CD4-positive, CD25-positive, alpha-beta regulatory T cell (primary cell): ENCODE data around the gene MCAT. TPM values are rescaled to one million over a fixed set of nuclear protein-coding genes. Genes with fewer than 3 reads are reported as not detected.

Experiments
- ATAC-seq, 2 donors: fragments of 150-1000 bp; cut with Tn5 transposase; one replicate each; pipeline ENCODE4 v1.10.0; 2021; ENCODE audit warnings: low read depth in 2 of 2, moderate number of reproducible peaks in 2 of 2, moderate library complexity in 1 of 2
- DNase-seq, 3 donors: peaks; one replicate each; pipeline versions ENCODE4 v3.0.0 to v3.0.0-alpha.2; 2012 to 2022; ENCODE audit warnings: mixed read lengths in 1 of 3
- H3K27ac ChIP-seq: one replicate; pipeline ENCODE4 v1.7.0; 2013; ENCODE audit warnings: mild to moderate bottlenecking, low read length; ENCODE audit not compliant: insufficient read depth, poor library complexity, severe bottlenecking
- H3K27me3 ChIP-seq: one replicate; pipeline ENCODE4 v1.7.0; 2013; ENCODE audit warnings: low read length; ENCODE audit not compliant: control insufficient read depth, insufficient read depth
- H3K36me3 ChIP-seq: one replicate; pipeline ENCODE4 v1.7.0; 2013; ENCODE audit warnings: mild to moderate bottlenecking, low read length, moderate library complexity; ENCODE audit not compliant: control insufficient read depth, insufficient read depth
- H3K4me1 ChIP-seq: 2 replicates; pipeline ENCODE4 v1.7.0; 2013; ENCODE audit warnings: mild to moderate bottlenecking, low read length; ENCODE audit not compliant: insufficient read depth, control insufficient read depth, poor library complexity, severe bottlenecking
- H3K4me3 ChIP-seq: one replicate; pipeline ENCODE4 v1.7.0; 2013; ENCODE audit warnings: low read depth, mild to moderate bottlenecking, low read length, moderate library complexity
- H3K9me3 ChIP-seq, 2 experiments: 1 replicate in 1 of 2; 2 replicates in 1 of 2; pipeline ENCODE4 v1.7.0; 2013; ENCODE audit warnings: low read length in 2 of 2, mild to moderate bottlenecking in 1 of 2, moderate library complexity in 1 of 2; ENCODE audit not compliant: control insufficient read depth in 2 of 2
- H3K27ac Mint-ChIP-seq, 3 donors: one replicate each; pipeline ENCODE4 v1.8.0; 2020 to 2022; ENCODE audit warnings: mild to moderate bottlenecking in 3 of 3, mixed read lengths in 3 of 3, moderate library complexity in 2 of 3
- H3K27me3 Mint-ChIP-seq: one replicate; pipeline ENCODE4 v1.8.0; 2022; ENCODE audit warnings: mild to moderate bottlenecking, mixed read lengths
- H3K36me3 Mint-ChIP-seq: one replicate; pipeline ENCODE4 v1.8.0; 2020; ENCODE audit warnings: mixed read lengths
- H3K4me1 Mint-ChIP-seq, 4 donors: one replicate each; pipeline ENCODE4 v1.8.0; 2020 to 2022; ENCODE audit warnings: mixed read lengths in 4 of 4, mild to moderate bottlenecking in 1 of 4
- H3K4me3 Mint-ChIP-seq, 4 donors: one replicate each; pipeline ENCODE4 v1.8.0; 2020 to 2022; ENCODE audit warnings: mild to moderate bottlenecking in 4 of 4, mixed read lengths in 4 of 4, moderate library complexity in 3 of 4
- H3K9me3 Mint-ChIP-seq, 7 donors: one replicate each; pipeline ENCODE4 v1.8.0; 2020 to 2022; ENCODE audit warnings: mixed read lengths in 7 of 7, mild to moderate bottlenecking in 3 of 7, moderate library complexity in 2 of 7
- polyA plus RNA-seq, 4 donors: library from polyadenylated mRNA; unstranded; fragments of 300-500 nt; fragmentation: Illumina TruSeq; gene quantifications; one replicate each; pipeline ENCODE4 v1.2.3, GENCODE V29; 2021
- total RNA-seq: library from RNA; stranded (reverse); gene quantifications from one replicate; pipeline ENCODE4 v1.2.3, GENCODE V29; 2022

MCAT gene
- total and polyA plus RNA-seq, 5 donors from 2014 or later, result 5.4 to 9.8 (median 8.4) TPM

DNA sequence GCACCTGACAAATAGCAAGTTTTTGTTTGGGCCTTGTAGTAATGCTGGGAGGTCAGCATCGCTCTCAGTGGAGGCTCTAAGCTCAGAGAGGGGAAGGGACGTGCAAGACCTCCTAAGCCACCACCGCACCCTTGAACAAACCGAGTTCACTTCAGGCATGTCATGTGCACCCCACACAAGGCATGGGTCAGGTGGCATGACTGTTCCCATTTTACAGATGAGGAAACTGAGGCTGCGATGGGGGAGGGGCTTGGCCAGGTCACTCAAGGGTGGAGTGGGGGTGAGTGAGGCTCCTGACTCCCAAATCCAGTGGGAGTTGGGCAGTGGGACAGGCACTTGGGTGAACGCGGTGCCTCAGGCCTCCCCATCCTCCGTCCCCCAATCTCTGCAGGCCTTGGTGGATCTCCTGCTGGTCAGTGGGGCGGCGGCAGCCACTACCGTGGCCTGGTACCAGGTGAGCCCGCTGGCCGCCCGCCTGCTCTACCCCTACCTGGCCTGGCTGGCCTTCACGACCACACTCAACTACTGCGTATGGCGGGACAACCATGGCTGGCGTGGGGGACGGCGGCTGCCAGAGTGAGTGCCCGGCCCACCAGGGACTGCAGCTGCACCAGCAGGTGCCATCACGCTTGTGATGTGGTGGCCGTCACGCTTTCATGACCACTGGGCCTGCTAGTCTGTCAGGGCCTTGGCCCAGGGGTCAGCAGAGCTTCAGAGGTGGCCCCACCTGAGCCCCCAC, 19.4 kb upstream of the MCAT start:
- no peak for ATAC-seq
- H3K4me1 Mint-ChIP-seq, result peaks cover 0 to 17% (median 3%) of the 10 kb centered on the region in 4 donors
- H3K9me3 ChIP-seq, result no peaks in the 10 kb centered on the region

DNA sequence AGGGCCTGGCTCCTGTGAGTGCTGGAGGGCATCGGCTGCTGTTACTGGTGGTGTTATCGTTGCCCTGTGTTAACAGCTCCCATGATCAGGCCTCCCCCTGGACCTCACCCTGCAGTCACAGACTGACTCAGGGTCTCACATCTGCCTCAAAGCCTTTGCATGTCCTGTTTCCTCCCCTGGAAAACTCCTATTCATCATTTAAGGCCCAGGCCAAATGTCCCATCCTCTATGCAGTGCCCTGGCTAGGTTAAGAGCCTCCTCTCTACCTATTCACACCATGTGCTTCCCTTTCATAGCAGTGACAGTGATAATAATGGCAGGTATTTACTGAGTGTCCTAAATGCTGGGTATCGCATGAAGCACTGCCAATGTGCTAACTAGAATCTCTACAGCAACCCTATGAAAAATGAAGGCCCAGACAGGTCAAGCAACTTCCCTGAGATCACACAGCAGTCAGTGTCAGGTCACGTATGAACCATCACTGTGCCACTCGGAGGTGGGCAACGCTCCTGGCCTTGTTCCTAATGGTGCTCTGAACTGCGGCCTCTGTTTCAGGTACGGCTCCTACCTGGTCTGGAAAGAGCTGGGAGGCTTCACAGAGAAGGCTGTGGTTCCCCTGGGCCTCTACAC, 17.4 kb upstream of the MCAT start:
- no peak overlapping the region for H3K4me3 Mint-ChIP-seq
- H3K36me3 Mint-ChIP-seq, result no peaks in the 10 kb centered on the region
- Histone ChIP-seq H3K27me3 (no peaks in the 10 kb centered on the region), H3K36me3 (peaks cover 4% of the 10 kb centered on the region), H3K4me1 (no peaks in the 10 kb centered on the region), H3K27ac (no peak overlapping the region), H3K4me3 (no peak overlapping the region), H3K9me3 (no peaks in the 10 kb centered on the region)
- peaks cover 0 to 17% (median 3%) of the 10 kb centered on the region in 4 donors for H3K4me1 Mint-ChIP-seq
- DNase-seq, result no peak
- H3K27ac Mint-ChIP-seq, result no peak overlapping the region
- ATAC-seq, result no peak
- no peaks in the 10 kb centered on the region for H3K27me3 Mint-ChIP-seq
- no peaks in the 10 kb centered on the region for H3K9me3 Mint-ChIP-seq

More for the DNA sequence above, 19.4 kb upstream of the MCAT start:
- Mint-ChIP-seq H3K27me3 (no peaks in the 10 kb centered on the region), H3K4me3 (no peak overlapping the region), H3K9me3 (no peaks in the 10 kb centered on the region), H3K27ac (no peak overlapping the region), H3K36me3 (no peaks in the 10 kb centered on the region)
- no peaks in the 10 kb centered on the region for H3K4me1 ChIP-seq
- peaks cover 4% of the 10 kb centered on the region for H3K36me3 ChIP-seq
- H3K27ac ChIP-seq, result no peak overlapping the region
- no peak overlapping the region for H3K4me3 ChIP-seq
- DNase-seq, result no peak
- no peaks in the 10 kb centered on the region for H3K27me3 ChIP-seq

DNA sequence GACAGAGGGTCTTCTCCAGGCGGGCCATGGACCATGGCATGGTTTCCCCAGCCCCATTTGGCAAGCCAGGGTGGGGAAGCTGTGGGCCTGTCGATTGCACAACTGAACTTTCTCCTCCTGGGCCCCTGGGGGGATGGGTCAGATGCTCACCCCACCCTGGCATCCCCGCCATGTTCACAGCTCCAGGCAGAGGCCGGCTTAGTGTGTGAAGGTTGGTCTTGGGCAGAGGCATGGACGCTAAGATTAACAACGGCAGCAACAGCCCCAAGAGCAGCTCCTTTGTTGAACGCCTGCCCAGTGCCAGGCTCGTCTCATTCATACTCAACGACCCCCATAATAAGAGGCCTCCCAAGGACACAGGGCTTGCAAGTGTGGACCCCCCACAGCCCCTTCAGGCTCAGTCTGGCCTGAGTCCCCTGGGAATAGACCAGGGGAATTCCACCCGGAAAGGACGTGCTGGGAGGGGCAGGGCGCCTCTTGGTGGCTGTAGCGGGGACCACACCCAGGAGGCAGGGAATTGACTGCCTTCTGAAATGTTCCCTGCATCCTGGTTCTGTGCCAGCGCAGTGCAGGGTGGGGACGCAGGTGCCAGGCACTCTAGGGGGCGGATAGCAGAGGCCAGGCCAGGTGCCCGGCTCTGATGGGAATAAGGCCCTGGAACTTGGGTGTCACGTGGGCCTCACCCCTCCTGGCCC, 16.4 kb upstream of the MCAT start:
- ATAC-seq (no peak), DNase-seq (no peak)
- no peaks in the 10 kb centered on the region for H3K4me1 ChIP-seq
- H3K9me3 ChIP-seq, result no peaks in the 10 kb centered on the region
- no peak overlapping the region for H3K4me3 Mint-ChIP-seq
- no peaks in the 10 kb centered on the region for H3K27me3 ChIP-seq
- H3K4me3 ChIP-seq, result no peak overlapping the region
- no peak overlapping the region for H3K27ac ChIP-seq
- no peaks in the 10 kb centered on the region for H3K36me3 Mint-ChIP-seq
- H3K36me3 ChIP-seq, result peaks cover 4% of the 10 kb centered on the region
- no peaks in the 10 kb centered on the region for H3K27me3 Mint-ChIP-seq
- H3K4me1 Mint-ChIP-seq, result peaks cover 0 to 17% (median 3%) of the 10 kb centered on the region in 4 donors
- no peak overlapping the region for H3K27ac Mint-ChIP-seq
- no peaks in the 10 kb centered on the region for H3K9me3 Mint-ChIP-seq

DNA sequence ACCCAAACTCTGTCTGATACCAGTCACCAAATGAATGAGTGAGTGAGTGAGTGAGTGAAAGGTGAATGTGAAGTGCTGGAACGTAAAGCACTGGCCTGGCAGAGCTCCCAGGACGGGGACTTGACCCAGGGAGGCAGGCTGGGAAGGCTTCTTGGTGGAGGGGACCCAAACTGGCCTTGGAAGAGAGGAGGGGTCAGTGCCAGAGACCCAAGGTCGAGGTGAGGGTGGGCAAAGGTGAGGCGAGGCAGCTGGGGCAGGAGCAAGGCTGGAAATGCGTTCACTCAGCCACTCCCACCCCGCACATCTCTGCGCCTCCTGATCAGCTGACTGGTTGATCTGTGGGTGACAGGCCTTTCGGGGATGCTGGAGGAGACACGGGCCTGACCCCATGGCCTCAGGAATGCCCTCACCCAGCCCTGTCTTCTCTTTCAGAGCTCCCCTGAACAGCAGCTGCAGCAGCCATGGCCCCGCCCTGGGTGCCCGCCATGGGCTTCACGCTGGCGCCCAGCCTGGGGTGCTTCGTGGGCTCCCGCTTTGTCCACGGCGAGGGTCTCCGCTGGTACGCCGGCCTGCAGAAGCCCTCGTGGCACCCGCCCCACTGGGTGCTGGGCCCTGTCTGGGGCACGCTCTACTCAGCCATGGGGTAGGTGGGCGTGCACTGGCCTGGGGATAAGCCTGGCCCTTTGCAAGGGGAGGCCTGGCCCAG, 15.7 kb upstream of the MCAT start:
- peak overlapping the region in 1 of 3 donors; percentile 69 for H3K27ac Mint-ChIP-seq
- H3K36me3 ChIP-seq, result peaks cover 4% of the 10 kb centered on the region
- no peaks in the 10 kb centered on the region for H3K9me3 Mint-ChIP-seq
- peaks cover 0 to 12% (median 3%) of the 10 kb centered on the region in 4 donors for H3K4me1 Mint-ChIP-seq
- no peaks in the 10 kb centered on the region for H3K36me3 Mint-ChIP-seq
- no peak overlapping the region for H3K4me3 ChIP-seq
- ATAC-seq, result no peak
- no peaks in the 10 kb centered on the region for H3K27me3 ChIP-seq
- no peak for DNase-seq
- no peaks in the 10 kb centered on the region for H3K27me3 Mint-ChIP-seq
- H3K4me1 ChIP-seq, result peaks cover 1% of the 10 kb centered on the region
- H3K27ac ChIP-seq, result no peak overlapping the region
- H3K9me3 ChIP-seq, result no peaks in the 10 kb centered on the region
- H3K4me3 Mint-ChIP-seq, result no peak overlapping the region

DNA sequence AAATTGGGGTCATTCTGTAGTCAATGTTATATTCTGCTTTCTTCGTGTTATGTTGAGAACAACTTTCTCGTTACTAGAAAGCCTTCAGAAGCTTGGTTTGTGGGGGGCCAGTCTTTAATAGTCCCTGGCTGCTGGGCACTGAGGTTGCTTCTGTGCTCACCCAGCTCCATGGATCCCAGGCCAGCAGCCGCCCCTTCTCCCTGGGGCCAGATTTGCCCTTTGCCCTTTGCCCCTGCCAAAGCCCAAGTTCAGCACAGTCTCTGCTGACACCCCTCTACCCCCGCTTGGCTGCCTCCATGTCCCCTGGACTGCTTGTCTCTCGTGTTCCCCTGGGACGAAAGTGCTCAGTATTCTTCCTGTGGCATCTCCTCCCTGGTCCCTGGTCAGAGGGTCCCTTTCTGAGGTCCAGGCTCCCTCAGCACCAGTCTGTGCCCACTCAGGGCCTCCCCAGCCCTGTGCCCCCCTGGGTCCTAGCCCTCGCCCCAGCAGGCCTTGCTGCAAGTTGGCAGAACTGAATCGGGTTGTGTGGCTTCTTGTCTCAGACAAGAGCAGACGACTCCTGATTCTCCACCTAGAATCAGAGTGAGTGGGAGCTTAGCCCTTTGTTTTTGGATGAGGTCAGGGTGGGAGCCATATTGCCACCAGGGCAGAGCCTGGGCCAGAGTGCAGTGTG, 14.8 kb upstream of the MCAT start:
- Mint-ChIP-seq H3K9me3 (no peaks in the 10 kb centered on the region), H3K27me3 (no peaks in the 10 kb centered on the region), H3K4me1 (peaks cover 0 to 12% (median 3%) of the 10 kb centered on the region in 4 donors), H3K36me3 (no peaks in the 10 kb centered on the region), H3K4me3 (no peak overlapping the region), H3K27ac (peak overlapping the region in 1 of 3 donors; percentile 69)
- Histone ChIP-seq H3K27ac (no peak overlapping the region), H3K27me3 (no peaks in the 10 kb centered on the region), H3K4me1 (peaks cover 6% of the 10 kb centered on the region), H3K4me3 (no peak overlapping the region), H3K9me3 (no peaks in the 10 kb centered on the region), H3K36me3 (peaks cover 4% of the 10 kb centered on the region)
- DNase-seq (no peak), ATAC-seq (no peak)

DNA sequence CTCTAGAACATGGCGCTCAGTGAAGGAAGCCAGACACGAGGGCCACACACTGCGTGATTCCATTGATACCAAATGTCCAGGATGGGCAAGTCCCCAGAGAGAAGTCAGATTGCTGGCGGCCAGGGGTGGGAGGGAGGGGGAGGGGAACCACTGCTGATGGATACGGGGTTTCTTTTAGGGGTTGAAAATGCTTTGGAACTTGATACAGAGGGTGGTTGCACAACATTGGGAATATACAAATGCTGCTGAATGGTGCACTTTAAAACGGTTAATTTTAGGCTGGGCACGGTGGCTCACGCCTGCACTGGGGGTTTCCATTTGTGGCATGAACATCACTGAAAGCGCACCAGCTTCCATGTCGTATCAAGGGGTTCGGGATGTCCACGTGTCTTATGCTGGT, 13.2 kb upstream of the MCAT start:
- Histone ChIP-seq H3K4me3 (no peak overlapping the region), H3K27ac (no peak overlapping the region), H3K36me3 (no peaks in the 10 kb centered on the region), H3K9me3 (no peaks in the 10 kb centered on the region), H3K27me3 (no peaks in the 10 kb centered on the region), H3K4me1 (peaks cover 13% of the 10 kb centered on the region)
- Mint-ChIP-seq H3K27ac (peak overlapping the region in 1 of 3 donors; percentile 46), H3K4me3 (peak overlapping the region in 1 of 4 donors; percentile 18), H3K36me3 (no peaks in the 10 kb centered on the region), H3K4me1 (peaks cover 0 to 19% (median 4%) of the 10 kb centered on the region in 4 donors), H3K9me3 (no peaks in the 10 kb centered on the region), H3K27me3 (no peaks in the 10 kb centered on the region)
- no peak for DNase-seq
- ATAC-seq, result no peak

DNA sequence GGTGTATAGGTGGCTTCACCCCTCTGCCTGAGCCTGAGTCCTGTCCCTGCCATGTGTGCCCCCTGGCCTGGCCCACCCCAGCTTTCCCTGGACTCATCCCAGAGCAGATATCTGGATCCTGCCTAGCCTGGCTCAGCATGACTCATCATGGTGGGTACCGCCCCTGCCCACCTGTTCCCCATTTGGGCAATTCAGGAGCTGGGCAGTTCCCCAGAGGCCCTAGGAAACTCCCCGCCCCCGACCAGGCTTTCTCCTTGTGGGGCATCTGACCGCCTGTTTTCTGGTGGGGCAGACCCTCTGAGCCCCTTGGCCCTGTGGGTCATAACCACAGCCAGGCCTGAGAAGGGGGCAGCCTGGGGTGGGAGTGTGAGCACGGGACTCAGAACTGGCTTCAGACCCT, 12.6 kb upstream of the MCAT start:
- Histone ChIP-seq H3K27me3 (no peaks in the 10 kb centered on the region), H3K4me1 (peaks cover 17% of the 10 kb centered on the region), H3K4me3 (no peak overlapping the region), H3K36me3 (no peaks in the 10 kb centered on the region), H3K9me3 (no peaks in the 10 kb centered on the region), H3K27ac (no peak overlapping the region)
- Mint-ChIP-seq H3K9me3 (no peaks in the 10 kb centered on the region), H3K4me3 (no peak overlapping the region), H3K27me3 (no peaks in the 10 kb centered on the region), H3K4me1 (peaks cover 0 to 23% (median 6%) of the 10 kb centered on the region in 4 donors), H3K36me3 (no peaks in the 10 kb centered on the region), H3K27ac (no peak overlapping the region)
- DNase-seq (no peak), ATAC-seq (no peak)
